ENCODE data around the gene SLC5A11.

GRCh38 chr16:24900230-24900629 is 54.5 kb downstream of the SLC5A11 start:
- TF ChIP-seq, protein P1, sequence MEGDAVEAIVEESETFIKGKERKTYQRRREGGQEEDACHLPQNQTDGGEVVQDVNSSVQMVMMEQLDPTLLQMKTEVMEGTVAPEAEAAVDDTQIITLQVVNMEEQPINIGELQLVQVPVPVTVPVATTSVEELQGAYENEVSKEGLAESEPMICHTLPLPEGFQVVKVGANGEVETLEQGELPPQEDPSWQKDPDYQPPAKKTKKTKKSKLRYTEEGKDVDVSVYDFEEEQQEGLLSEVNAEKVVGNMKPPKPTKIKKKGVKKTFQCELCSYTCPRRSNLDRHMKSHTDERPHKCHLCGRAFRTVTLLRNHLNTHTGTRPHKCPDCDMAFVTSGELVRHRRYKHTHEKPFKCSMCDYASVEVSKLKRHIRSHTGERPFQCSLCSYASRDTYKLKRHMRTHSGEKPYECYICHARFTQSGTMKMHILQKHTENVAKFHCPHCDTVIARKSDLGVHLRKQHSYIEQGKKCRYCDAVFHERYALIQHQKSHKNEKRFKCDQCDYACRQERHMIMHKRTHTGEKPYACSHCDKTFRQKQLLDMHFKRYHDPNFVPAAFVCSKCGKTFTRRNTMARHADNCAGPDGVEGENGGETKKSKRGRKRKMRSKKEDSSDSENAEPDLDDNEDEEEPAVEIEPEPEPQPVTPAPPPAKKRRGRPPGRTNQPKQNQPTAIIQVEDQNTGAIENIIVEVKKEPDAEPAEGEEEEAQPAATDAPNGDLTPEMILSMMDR (conservative IDR thresholded peaks at IDR 0.05): no peak
- TF ChIP-seq EZH2 (IDR thresholded peaks at IDR 0.05; ENCODE audit: low read depth): no peak
